GM19452 (cell line): ENCODE results near the gene TRIL.

ENCODE experiments used
- ATAC-seq: cut with Tn5 transposase; IDR thresholded peaks from one replicate; pipeline ENCODE4 v1.9.1; 2021; ENCODE audit not compliant: unreplicated experiment

Gene TRIL, protein sequence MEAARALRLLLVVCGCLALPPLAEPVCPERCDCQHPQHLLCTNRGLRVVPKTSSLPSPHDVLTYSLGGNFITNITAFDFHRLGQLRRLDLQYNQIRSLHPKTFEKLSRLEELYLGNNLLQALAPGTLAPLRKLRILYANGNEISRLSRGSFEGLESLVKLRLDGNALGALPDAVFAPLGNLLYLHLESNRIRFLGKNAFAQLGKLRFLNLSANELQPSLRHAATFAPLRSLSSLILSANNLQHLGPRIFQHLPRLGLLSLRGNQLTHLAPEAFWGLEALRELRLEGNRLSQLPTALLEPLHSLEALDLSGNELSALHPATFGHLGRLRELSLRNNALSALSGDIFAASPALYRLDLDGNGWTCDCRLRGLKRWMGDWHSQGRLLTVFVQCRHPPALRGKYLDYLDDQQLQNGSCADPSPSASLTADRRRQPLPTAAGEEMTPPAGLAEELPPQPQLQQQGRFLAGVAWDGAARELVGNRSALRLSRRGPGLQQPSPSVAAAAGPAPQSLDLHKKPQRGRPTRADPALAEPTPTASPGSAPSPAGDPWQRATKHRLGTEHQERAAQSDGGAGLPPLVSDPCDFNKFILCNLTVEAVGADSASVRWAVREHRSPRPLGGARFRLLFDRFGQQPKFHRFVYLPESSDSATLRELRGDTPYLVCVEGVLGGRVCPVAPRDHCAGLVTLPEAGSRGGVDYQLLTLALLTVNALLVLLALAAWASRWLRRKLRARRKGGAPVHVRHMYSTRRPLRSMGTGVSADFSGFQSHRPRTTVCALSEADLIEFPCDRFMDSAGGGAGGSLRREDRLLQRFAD

DNA sequence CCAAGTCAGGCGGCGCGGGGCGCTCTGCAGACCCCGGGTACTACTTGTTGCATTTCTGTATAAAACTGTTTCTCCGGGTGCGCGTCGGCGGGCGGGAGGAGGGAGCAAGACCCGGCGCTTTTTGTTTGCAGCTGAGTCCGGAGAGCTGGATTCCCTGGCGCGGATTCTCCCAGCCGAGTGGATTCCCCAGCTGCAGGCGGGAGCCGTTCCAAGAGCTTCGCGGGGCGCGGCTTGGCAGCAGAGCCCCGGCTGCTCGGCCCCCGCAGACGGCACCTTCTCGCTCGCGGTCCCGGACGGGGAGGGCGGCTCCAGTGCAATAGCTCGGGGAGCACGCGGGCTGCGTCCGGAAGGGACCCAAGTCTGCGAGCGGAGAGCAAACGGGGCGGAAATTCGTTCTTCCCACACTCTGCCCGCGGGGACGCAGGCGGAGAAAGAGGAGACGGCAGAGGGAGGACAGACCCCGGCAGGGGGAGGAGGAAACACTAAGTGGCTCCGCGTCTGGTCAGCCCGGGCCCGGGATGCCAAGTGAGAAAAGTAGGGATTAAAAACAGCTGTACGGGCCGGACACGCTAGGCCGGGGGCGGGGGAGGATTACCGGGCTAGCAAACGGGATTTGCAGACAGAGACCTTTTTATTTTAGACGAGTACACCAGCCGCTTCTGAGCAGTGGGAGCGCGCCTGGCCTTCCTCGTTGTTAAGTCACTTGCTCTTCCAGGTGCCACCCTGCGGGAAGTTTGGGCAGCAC lies at the start of gene TRIL:
Gene TRIL (minus strand): TSS at position 96 of the 745 bp plus-strand sequence. CDS start 284 bp downstream, outside the sequence.
- no peak for ATAC-seq

DNA sequence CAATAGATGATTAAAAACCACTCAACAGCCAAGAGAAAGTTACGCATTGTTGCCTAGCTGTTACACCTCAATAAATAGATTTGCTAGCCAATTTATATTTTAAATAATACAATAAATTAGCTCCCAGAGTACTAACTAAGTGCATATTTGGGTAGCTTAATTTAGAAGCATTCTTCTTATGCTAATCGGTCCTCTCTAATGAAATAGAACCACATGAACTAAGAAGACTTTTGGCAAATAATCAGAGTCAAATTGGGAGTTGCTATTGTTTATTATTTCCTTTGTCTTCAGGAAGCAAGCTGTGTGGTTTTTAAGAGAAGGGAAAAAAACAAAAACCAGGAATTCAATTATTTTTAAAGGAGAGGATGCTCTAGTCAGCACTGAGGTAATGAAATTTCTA lies 49.0 kb upstream of the TRIL start:
- no peak for ATAC-seq

DNA sequence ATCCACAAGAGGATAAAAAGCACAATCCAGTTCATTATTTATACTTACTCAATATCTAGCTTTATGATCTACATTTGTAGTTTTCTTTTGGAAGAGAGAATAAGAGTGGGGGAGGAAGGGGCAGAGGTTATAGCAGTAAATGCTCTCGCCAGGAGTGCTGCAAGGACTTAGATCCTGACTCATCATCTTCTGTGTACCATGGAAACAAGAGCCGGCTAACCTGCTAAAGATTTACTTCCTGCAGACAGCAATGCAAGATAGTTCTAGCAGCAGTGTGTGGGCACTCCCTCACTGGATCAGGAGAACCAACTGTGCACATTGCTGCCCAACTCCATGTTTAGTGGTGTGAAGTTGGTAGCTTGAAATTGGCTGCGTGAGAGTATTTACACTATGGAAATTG lies 47.7 kb upstream of the TRIL start:
- no peak for ATAC-seq

DNA sequence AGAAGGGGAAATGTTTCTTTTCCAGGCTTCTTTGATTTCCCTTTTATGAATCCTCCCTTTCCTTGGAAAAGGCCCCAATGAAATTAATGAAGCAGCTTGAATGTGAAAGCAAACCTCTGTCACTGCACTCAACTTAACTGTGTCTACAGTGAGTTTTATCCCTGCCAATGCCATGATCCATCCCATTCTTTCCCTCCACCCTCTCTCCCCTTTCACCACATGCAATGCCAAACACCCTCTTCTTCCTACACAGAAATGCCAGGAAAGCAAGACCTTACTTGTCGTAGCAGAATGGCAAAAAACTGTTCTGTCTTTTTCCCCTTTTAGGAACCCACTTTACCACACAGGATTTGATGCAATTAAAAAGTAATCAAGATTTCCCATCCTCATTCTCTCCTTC lies 47.3 kb upstream of the TRIL start:
- no peak for ATAC-seq

DNA sequence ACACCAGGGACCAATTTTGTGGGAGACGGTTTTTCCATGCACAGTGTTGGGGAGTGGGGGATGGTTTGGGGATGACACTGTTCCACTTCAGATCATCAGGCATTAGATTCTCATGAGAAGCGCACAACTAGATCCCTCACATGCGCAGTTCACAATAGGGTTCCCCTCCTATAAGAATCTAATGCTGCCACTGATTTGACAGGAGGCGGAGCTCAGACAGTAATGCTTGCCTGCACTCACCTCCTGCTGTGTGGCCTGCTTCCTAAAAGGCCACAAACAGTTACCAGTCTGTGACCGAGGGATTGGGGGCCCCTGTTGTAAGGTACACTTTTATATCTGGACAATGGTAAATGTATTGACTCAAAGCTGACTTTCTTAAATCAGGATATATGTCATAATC lies 45.6 kb upstream of the TRIL start:
- ATAC-seq = no peak

DNA sequence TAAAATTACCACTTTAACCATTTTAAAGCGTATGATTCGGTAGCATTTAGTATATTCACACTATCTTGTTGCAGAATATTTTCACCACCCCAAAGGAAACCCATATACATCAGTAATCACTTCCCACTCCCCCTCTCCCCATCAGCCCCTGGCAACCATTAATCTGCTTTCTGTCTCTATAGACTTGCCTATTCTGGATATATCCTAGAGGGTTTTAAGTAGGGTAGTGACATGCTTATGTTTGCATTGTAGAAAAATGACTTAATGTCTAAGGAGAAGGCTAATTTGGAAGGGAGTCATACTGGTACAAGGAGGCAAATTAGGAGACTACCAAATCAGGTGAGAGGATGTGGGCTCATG lies 42.6 kb upstream of the TRIL start:
- no peak for ATAC-seq

DNA sequence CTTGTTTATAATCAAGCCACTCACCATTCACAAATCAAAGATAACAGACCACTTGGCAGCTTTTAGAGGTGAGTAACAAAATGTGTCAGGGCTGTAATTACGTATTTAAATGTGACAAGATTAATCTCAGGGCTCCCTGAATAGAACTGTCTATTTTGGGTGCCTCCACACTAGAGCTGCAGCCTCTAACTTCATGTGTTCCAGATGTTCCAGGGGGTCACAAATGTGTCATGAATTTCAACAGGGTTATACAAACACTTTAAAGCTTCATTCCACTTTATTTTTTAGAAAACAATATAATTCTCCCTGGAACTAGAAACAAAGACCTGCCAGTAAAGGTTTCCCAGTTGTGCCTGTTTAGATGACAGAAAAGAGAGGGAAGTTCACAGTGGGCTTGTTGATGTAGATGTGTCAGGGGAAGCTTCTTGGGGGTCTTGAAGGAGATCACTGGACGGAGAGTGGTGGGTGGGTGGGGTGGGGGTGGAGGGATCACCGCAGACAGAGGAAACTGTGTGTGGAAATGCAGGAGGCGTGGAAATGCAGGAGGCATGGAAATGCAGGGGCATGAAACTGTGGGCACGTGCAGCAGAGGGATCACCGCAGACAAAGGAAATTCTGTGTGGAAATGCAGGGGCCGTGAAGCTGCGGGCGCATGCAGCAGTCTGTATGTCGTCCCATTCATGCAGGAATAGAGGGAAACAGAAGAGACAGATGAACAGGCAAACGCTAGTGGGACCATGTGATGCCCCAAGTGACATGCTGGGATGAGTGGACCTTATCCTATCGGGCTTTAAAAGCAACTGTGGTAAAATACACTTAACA lies 42.0 kb upstream of the TRIL start:
- no peak for ATAC-seq

DNA sequence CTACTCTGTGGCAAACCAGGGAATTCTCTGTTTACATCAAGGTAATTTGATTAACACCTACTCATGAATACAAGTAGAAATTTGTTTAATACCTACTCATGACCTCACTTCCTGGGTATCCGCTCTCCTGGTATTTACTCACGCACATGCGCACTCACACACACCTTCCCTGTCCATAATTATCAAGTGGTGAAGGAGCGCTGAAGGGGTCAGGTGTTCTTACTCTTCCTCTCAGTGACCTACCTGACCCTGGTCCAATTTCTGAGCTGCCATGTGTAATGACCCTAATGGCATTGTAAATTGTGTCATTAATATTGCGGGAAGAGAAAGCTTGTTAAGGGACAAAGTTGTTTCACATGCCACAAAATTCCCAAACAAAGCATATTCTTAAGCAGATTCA lies 41.3 kb upstream of the TRIL start:
- ATAC-seq = no peak

DNA sequence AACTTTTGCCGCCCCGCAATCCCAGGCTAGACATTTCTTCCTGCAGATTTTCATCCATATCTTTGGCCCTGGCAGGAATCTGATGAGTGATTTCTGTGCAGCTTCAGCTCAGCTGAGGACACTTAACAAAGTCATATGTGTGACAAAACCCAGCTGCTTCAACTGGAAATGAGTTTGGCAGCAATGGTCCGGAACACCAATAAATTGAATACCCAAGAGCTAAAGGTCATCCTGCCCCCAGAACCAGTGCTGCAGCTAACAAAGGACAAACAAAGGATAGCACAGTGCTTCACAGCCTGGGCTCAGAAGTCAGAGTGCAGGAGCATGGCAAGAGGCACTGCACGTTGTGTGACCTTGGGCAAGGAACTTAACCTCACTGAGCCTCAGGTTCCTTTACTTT lies 40.0 kb upstream of the TRIL start:
- no peak for ATAC-seq

DNA sequence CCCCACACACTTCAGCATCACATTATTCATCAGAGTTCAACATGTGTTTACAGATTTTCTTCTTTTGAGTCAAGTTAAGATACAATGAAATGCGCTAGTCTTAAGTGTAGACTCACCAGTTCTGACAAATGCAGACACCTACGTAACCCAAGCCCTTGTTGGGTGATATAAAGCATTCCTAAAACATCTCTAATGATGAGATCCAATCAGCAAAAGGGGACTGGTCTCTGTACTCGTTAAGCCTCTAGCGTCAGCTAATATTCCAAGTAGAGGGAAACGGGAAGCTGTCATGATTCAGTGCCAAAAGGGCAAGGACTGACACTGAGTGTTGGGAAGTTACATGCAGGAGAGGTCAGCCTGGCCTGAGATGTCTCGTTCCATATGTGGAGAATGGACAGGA lies 38.7 kb upstream of the TRIL start:
- no peak for ATAC-seq

DNA sequence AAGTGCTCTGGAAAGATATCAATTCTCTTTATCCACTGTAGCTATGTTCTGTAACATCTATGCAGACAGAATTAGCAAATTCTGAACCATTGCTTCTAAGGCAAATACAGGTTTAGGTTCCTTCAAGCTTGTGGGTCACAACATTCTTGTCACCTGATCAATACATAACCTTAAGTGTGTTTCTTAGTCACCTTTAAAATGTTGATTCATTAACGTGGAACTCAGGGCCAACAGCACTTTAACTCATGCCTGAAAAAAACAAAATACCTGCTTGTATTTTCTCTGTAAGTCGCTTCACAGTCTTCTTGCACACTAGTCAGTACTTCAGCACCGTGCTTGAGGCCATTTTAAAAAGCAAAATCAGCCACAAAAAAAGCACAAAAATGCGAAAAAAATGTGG lies 35.2 kb upstream of the TRIL start:
- ATAC-seq = no peak

DNA sequence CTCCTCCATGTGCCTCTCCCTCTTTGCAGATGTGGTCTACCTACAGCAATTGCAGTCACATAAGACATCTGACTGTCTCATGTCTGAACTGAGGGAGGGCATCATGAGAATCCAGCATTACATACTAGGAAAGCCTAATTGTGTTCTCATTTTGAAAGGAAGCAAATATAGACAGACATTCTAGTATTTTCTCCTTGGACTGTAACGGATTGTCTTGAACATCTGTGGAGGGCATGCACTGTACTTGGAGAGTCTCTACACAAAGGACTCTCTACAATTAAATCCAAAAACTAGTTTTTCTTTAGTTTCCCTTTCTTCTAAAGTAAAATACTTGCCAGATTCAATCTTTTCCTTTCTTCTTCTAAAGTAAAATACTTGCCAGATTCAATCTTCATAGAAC lies 34.7 kb upstream of the TRIL start:
- no peak for ATAC-seq

DNA sequence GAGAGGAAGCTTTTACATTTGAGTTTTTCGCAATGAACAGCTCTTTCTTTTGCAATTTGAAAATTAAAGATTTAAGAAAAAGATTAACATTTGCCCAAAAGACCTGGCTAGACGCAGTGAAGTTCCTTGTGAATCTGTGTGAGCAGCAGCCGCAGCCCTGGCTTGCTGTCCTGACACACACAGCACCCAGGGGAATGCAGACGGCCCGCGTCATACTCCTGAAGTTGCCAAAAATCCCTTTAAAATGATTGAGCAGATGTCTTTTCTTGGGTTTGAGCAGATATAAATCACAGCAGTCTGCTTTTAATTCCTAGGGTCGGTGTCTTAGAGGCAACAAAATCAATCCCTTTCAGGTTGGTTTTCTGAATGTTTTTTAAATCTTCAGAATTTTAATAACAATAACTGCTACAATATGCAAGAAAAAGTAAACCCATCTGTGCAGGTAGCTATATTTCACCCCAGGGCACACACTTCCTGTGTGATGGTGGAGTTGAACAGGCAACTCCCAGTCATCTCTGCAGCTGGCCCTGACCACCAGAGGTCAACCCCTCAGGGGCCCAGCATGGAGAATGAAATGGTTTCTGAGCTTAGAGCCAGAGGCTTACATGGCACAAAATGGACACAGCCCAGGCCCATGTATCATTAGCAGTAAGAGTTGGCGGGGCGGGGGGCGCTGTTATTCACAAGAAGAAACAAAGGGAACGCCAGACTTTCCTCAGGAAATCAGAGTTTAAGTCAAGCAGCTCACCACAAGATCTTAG lies 32.2 kb upstream of the TRIL start:
- ATAC-seq = no peak

DNA sequence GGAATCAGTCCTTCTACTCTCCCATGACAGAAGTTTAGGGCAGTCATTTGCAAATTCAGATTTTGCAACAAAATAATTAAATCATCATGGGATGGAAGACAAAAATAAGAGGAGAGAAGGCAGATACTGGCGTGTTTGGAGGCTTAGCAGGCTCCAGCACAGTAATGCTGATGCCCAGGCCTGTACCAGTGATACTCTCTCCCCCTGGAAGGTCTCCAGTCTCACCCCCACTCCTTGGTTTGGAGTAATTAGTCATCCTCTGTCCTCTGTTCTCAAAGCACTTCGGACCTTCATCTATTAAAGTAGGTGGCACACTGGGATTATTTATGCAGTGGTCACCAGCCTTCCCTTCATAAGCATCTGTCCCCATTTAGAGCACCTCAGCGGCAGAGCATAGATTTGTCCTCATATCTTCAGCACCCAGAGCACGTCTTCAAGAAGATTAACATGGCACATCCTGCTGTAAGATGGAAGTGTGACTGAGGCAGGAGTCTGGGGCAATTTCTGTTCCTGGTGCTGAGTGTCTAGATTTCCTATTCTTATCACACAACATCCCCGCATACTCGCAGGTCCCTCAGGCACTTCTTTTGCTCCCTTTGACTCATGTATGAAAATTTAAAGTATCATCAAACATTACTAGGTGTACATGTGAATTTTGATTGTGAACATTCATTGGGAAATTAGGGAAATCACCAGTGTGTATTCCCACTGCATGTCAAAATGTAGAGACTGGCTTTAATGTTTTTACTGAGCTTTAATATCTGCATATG lies 31.3 kb upstream of the TRIL start:
- no peak for ATAC-seq

DNA sequence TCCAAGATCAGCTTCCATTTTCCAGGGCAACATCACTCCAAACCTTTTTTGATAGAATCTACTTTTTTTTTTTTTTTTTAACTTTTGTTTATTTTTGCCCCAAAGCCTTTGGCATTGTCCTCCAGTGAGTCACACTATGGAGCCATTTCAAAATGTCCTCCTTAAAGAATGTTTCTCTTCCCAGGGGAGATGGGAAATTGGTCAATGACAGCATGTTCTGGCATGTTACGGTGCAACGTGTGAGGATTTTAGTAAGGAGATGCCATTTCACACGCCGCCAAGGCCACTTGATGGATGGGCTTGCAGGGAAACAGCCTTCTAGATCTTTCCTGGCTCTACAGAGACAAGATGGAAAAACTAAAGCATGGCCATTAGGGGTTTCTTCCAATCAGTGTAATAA lies 30.7 kb upstream of the TRIL start:
- no peak for ATAC-seq

DNA sequence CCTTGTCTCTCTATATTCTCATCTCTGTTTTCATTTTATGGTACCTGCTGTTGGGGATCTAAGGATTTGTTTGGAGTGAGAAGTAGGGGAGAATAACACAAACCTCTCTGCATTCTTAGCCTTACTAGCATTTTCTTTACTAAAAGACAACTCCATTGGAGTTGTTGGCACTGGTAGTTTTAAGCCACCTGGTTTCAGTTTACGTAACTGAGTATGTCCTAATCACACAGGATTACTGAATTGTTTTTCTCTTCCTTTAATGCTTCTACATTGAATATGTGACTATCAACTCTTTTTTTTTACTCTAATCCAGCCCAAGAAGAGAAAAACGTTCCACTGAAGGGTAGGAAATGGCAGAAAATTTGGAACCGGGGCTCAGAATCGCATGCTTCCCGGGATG lies 30.0 kb upstream of the TRIL start:
- no peak for ATAC-seq

DNA sequence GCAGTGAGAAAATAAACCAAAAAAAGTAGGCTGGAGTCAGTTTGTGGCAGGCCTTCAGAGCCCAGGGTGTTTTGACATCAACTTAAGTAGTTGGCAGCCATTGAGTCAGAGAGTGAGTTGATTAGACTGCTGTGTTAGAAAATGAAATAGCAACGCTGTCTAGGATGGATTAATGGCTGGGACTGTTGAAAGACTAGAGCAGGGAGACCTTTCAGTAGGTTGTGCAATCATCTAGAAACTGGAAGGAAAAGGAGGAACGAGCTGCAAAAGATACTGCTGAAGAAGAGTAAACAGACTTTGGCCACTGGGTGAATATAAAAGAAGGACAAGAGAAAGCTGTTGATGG lies 28.6 kb upstream of the TRIL start:
- ATAC-seq = no peak

DNA sequence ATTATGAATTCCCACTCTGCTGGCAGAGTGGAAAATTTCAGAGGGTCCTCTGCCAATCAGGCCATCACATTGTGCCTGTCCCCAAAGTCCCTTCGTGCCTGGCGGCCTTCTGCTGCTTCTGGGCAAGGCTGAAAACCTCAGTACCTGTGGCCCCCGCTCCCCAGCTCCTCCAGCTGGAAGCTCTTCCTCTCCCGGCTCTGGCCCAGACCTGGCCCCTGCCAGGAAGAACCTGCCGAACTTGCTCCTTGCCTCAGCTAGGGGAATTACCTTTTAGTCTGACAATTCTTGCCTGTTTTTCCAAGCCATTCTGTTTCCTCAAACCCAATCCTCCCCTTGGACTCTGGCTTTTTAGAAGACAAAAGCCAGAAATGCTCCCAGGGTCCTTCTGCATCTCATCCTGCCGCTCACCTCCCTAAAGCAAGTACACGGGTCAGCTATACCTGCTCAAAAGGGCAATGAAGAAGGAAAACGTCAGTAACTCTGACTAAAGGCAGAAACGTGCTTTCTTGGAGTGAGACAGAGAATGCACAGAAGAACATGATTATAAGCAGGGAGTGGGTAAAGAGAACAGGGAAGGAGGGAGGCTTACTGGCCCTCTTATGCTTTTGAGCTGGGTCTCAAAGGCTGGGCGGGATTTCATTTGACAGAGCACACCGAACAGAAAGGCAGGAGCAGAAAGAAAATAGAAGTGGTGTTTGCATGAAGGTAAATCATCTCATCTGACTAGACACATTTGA lies 28.1 kb upstream of the TRIL start:
- no peak for ATAC-seq

DNA sequence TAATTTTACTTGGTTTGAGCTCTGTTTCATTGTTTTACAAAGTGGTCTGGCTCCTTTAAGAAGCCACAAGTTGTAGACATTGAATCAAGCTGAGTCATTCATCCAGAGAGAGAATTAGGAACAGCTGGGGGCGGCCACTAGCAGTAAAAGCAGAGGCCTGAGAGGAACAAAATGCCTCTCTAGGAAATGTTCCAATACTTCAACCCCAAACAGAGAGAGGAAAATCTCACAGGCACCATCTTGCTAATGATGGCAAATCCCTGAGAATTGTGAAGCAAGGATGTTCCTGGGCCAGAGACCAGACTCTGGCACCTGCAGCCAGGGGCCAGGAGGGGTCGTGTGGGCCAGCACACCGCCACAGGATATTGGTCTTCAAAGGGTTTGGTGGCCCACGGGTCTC lies 26.5 kb upstream of the TRIL start:
- ATAC-seq = no peak
